Umbilical cord (tissue), 2 donors: Measurements from ENCODE around the gene SLC47A2. TPM values are rescaled to one million over a fixed set of nuclear protein-coding genes. Genes with fewer than 3 reads are reported as not detected.

ENCODE experiments used
- DNase-seq: peaks from one replicate; pipeline ENCODE4 v3.0.0-alpha.2; 2015; ENCODE audit warnings: low spot score
- total RNA-seq: library from RNA; depleted of rRNA; stranded (reverse); fragments of >200 nt; gene quantifications from one replicate; pipeline ENCODE4 v1.2.3, GENCODE V29; 2014; ENCODE audit warnings: low replicate concordance; ENCODE audit not compliant: insufficient read depth

The SLC47A2 gene
- total RNA-seq, 1 donor from 2014 or later, result 5.5 TPM

- peak; percentile 20 for DNase-seq
These were observed 69.3 kb downstream of the SLC47A2 start for GRCh38 chr17:19646788-19647696.

GRCh38 chr17:19645734-19646201 lies 70.6 kb downstream of the SLC47A2 start:
- DNase-seq, result peak; percentile 13

- DNase-seq, result no peak
These were observed 71.7 kb downstream of the SLC47A2 start for GRCh38 chr17:19644493-19645210.

- no peak for DNase-seq
These were observed 74.0 kb downstream of the SLC47A2 start for GRCh38 chr17:19642373-19642893.

DNA sequence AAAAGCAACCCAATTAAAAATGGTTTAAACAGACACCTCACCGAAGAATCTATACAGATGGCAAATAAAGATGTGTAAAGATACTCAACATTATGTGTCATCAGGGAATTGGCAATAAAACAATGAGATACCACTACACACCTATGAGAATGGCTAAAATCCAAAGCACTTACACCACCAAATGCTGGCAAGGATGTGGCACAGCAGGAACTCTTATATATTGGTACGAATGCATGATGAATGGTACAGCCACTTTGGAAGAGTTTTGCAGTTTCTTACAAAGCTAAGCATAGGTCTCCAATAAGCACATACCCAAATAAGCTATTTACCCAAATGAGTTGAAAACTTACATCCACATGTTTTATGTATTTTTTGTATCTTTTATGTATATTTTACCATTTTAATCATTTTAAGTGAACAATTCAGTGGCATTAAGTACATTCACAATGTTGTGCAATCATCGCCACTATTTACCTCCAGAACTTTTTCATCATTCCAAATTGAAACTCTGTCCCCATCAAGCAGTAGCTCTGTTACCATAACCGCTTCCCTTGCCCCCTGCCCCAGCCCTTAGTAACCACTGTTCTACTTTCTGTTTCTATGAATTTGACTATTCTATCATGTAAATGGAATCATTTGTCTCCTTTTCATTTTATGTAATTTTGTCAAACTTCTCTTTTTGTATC lies 74.6 kb downstream of the SLC47A2 start:
- no peak for DNase-seq

DNA sequence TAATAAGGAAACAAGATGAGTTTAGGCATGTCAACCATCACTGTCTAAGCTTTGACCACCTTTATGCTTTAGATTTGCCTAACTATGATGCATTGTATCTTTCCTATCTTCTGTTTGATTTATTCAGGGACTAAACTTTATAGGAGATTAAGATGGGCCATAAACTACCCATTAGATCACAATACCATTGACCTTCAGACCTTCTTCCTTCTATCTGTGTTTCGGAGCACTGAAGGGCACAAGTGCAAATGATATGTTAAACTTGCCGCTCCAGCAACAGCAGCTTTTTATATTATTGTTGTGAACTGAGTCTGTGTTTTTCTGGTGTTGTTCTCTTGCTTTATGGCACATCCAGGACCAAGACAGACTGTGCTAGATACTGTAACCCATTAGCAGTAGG lies 84.5 kb downstream of the SLC47A2 start:
- DNase-seq, result no peak

DNA sequence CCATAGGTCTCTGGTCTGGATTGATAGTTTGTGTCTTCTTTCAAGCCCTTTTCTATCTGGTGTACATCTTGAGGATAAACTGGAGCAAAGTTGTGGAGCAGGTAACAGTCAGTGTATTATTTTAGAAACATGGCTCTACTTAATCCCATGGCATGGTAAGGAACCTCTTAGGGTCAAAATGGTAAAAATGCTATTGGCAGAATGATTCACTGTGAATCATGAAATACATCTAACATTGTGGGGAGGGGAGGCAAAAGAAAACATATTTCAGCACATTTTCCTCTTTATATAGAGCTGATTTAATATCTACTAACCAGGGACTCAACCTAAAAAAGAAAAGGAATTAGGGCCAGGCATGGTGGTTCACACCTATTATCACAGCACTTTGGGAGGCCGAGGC lies 85.7 kb downstream of the SLC47A2 start:
- DNase-seq, result no peak

GRCh38 chr17:19630035-19630434 lies 86.3 kb downstream of the SLC47A2 start:
- DNase-seq, result no peak

- no peak for DNase-seq
These were observed 86.9 kb downstream of the SLC47A2 start for GRCh38 chr17:19629449-19629848.

Other genes with a start within 250 kb of the SLC47A2 start
- gene SLC47A1, start 182.7 kb downstream of the SLC47A2 start, total RNA-seq, result 0.48 TPM
- 71.3 TPM for gene ALDH3A2, start 67.8 kb downstream of the SLC47A2 start, total RNA-seq
- not detected for gene ALDH3A1, start 31.7 kb upstream of the SLC47A2 start, total RNA-seq
- gene ULK2, start 151.4 kb upstream of the SLC47A2 start, total RNA-seq, result 35.2 TPM